Heart right ventricle (tissue), 16 donors: ENCODE measurements around the gene METTL15. TPM values are rescaled to one million over a fixed set of nuclear protein-coding genes. Genes with fewer than 3 reads are reported as not detected.
"Not testable (repeated sequence)": the region's sequence is repeated elsewhere in the genome, so short reads cannot be mapped to it uniquely, and the experiment has no call there.

Experiments
- ATAC-seq, 8 donors: fragments of 200-7000 bp; cut with Tn5 transposase; one replicate each; pipeline ENCODE4 v1.9.1; 2020; ENCODE audit warnings: mild to moderate bottlenecking in 8 of 8, moderate library complexity in 8 of 8, moderate number of reproducible peaks in 1 of 8
- DNase-seq, 2 donors: peaks; one replicate each; pipeline ENCODE4 v3.0.0-alpha.2; 2020
- H3K27ac ChIP-seq, 10 donors: fragments of 200-600 bp; sonication (generic) in 2 of 10; one replicate each; pipeline versions ENCODE4 v1.5.0 to v1.8.0; 2020 to 2022; ENCODE audit warnings: mild to moderate bottlenecking in 3 of 10
- H3K27me3 ChIP-seq, 7 donors: fragments of 200-600 bp; one replicate each; pipeline ENCODE4 v1.8.0; 2021 to 2022; ENCODE audit warnings: mild to moderate bottlenecking in 2 of 7
- H3K36me3 ChIP-seq, 9 donors: fragments of 200-600 bp; sonication (generic) in 1 of 9; one replicate each; pipeline versions ENCODE4 v1.5.0 to v1.8.0; 2020 to 2022; ENCODE audit warnings: mild to moderate bottlenecking in 2 of 9
- H3K4me1 ChIP-seq, 9 donors: fragments of 200-600 bp; sonication (generic) in 1 of 9; one replicate each; pipeline versions ENCODE4 v1.5.0 to v1.8.0; 2020 to 2022; ENCODE audit warnings: mild to moderate bottlenecking in 4 of 9
- H3K4me3 ChIP-seq, 10 donors: fragments of 200-600 bp; sonication (generic) in 2 of 10; one replicate each; pipeline versions ENCODE4 v1.5.0 to v1.8.0; 2020 to 2022; ENCODE audit warnings: mild to moderate bottlenecking in 7 of 10, moderate library complexity in 2 of 10
- H3K9me3 ChIP-seq, 11 donors: fragments of 200-600 bp in 10 of 11; sonication (generic) in 2 of 11; one replicate each; pipeline versions ENCODE4 v1.5.0 to v1.8.0; 2013 to 2022; ENCODE audit warnings: mild to moderate bottlenecking in 2 of 11, control low read depth in 1 of 11, moderate library complexity in 1 of 11
- CTCF ChIP-seq, 9 donors: fragments of 200-600 bp; sonication (generic) in 2 of 9; IDR thresholded peaks; one replicate each; pipeline versions ENCODE4 v1.5.0 to v1.8.0; 2021 to 2022; ENCODE audit warnings: antibody characterized with exemption in 9 of 9, mild to moderate bottlenecking in 5 of 9, moderate library complexity in 1 of 9
- WGBS, 2 donors: extraction: QIAGEN DNeasy Blood & Tissue Kit; methylation state at CpG; one replicate each; pipeline ENCODE4 v1.1.7; 2013; ENCODE audit warnings: inconsistent platforms in 1 of 2; 5-methylcytosine and 5-hydroxymethylcytosine counted together
- intact Hi-C, 10 donors: fragments of 100-400 bp; cut with DNase I; formaldehyde crosslinking; loops; one replicate each; pipeline versions ENCODE4 v1.11.1 to v1.14.2; 2022
- polyA plus RNA-seq, 2 donors: library from polyadenylated mRNA; stranded (reverse); fragments of 200-250 nt; gene quantifications; one replicate each; pipeline ENCODE4 v1.2.3, GENCODE V29; 2013
- total RNA-seq, 10 donors: library from RNA; stranded (reverse); fragmentation: NEBNext Ultra II Directional in 3 of 10; extraction: Animal tissue kit (Norgen Biotek cat#: 25700) in 3 of 10; gene quantifications; one replicate each; pipeline versions ENCODE4 v1.2.1 to v1.2.4, GENCODE V29; 2021 to 2023
- donor health status: Arrhythmogenic right ventricular cardiomyopathy.
- donor health status: ischemic (EF 13 %, LVEDD 7.1; RV severe dilation, severe dysfunction).
- donor health status: healthy with polysubstance abuse.
- donor health status: DM: no; HTN: yes; CAD: no.
- donor health status: DM: no; HTN: no; CAD: no.
- donor health status: ischemic (EF 25% LVEDD 6.9; RV normal size, moderate dysfunction).
- donor health status: ischemic (EF 25% LVEDD 5.7; RV mildly dilated, moderate dysfunction).
- donor health status: healthy.
- donor health status: DM: yes; HTN: yes; CAD: no.
- donor health status: Ischemic cardiomyopathy.
- donor health status: ischemic (EF 35%, LVEDD 5.7; RV mildly dilated, moderate dysfunction).
- donor health status: nonischemic (EF 11% LVEDD 7.7; RV severe dilation, severe dysfunction).
- donor health status: DM: yes; HTN: yes; CAD: no.
- donor health status: PGD.
- donor health status: ischemic (EF 29% LVEDD 5.4; RV normal size, mild dysfunction).
- donor health status: nonischemic (EF 23%, LVEDD 6.1; RV moderate dilation, normal function).

The METTL15 gene
- total and polyA plus RNA-seq, 12 donors = 4.7 to 13.6 (median 11.8) TPM

- DNase-seq (no peak), ATAC-seq (no peak)
- TF ChIP-seq CTCF (IDR thresholded peaks at IDR 0.05) = no peak
- Histone ChIP-seq H3K9me3 (no peaks in the 10 kb centered on the region), H3K27me3 (no peaks in the 10 kb centered on the region), H3K27ac (no peak overlapping the region), H3K36me3 (peaks cover 0 to 15% (median 0%) of the 10 kb centered on the region in 9 donors), H3K4me1 (no peaks in the 10 kb centered on the region), H3K4me3 (no peak overlapping the region)
- 91 to 94% methylated on average over 3 of the region's 3 CpGs for WGBS, 2 donors
- intact Hi-C loops = no loop called here
Observed at GRCh38 chr11:28077521-28077920, 30.7 kb upstream of the METTL15 start.

- Histone ChIP-seq H3K4me3 (no peak overlapping the region), H3K9me3 (no peaks in the 10 kb centered on the region), H3K27ac (no peak overlapping the region), H3K36me3 (peaks cover 0 to 9% (median 0%) of the 10 kb centered on the region in 9 donors), H3K4me1 (no peaks in the 10 kb centered on the region), H3K27me3 (no peaks in the 10 kb centered on the region)
- 100% methylated on average over 1 of the region's 1 CpG for WGBS, 2 donors
- no peak for TF ChIP-seq CTCF (IDR thresholded peaks at IDR 0.05)
- intact Hi-C loops = no loop called here
- ATAC-seq (no peak), DNase-seq (no peak)
Observed at GRCh38 chr11:28083118-28083517, 25.1 kb upstream of the METTL15 start.

- WGBS, 2 donors = 92 to 97% methylated on average over 1 of the region's 1 CpG
- DNase-seq (no peak), ATAC-seq (no peak)
- Histone ChIP-seq H3K27me3 (no peaks in the 10 kb centered on the region), H3K9me3 (no peaks in the 10 kb centered on the region), H3K36me3 (peaks cover 0 to 11% (median 0%) of the 10 kb centered on the region in 9 donors), H3K4me1 (no peaks in the 10 kb centered on the region), H3K27ac (no peak overlapping the region), H3K4me3 (no peak overlapping the region)
- intact Hi-C loops = no loop called here
- no peak for TF ChIP-seq CTCF (IDR thresholded peaks at IDR 0.05)
Observed at GRCh38 chr11:28086569-28086968, 21.6 kb upstream of the METTL15 start.

GRCh38 chr11:28087192-28087591, 21.0 kb upstream of the METTL15 start:
- H3K4me3 ChIP-seq, intact Hi-C loops, H3K4me1 ChIP-seq, H3K27ac ChIP-seq, DNase-seq, H3K36me3 ChIP-seq, H3K9me3 ChIP-seq, ATAC-seq, H3K27me3 ChIP-seq: not testable (repeated sequence)
- 96 to 98% methylated on average over 1 of the region's 1 CpG for WGBS, 2 donors

- H3K9me3 ChIP-seq, H3K36me3 ChIP-seq, H3K27me3 ChIP-seq, H3K4me3 ChIP-seq, ATAC-seq, DNase-seq, intact Hi-C loops, H3K4me1 ChIP-seq, H3K27ac ChIP-seq: not testable (repeated sequence)
- 93 to 95% methylated on average over 3 of the region's 3 CpGs for WGBS, 2 donors
Observed at GRCh38 chr11:28087693-28088092, 20.5 kb upstream of the METTL15 start.
